GM19193 (cell line): Measurements from ENCODE around the gene TMEM74B.

ENCODE experiments used
- POLR2A ChIP-seq: IDR thresholded peaks from 4 replicates; pipeline ENCODE4 v1.6.1; 2011; ENCODE audit not compliant: insufficient read depth, insufficient read length; ENCODE audit errors: extremely low read depth

TMEM74B gene

GRCh38 chr20:1207293-1207878 lies 22.6 kb upstream of the TMEM74B start:
- TF ChIP-seq POLR2A, result no peak

GRCh38 chr20:1206366-1207148 lies 21.8 kb upstream of the TMEM74B start:
- no peak for TF ChIP-seq POLR2A

GRCh38 chr20:1205802-1206201 lies 21.0 kb upstream of the TMEM74B start:
- no peak for TF ChIP-seq POLR2A

- TF ChIP-seq POLR2A, result no peak
These were observed 19.8 kb upstream of the TMEM74B start for GRCh38 chr20:1204576-1204975.

- no peak for TF ChIP-seq POLR2A
These were observed 19.3 kb upstream of the TMEM74B start for GRCh38 chr20:1204113-1204512.

GRCh38 chr20:1203630-1204029 lies 18.8 kb upstream of the TMEM74B start:
- TF ChIP-seq POLR2A, result no peak

- TF ChIP-seq POLR2A, result no peak
These were observed 18.2 kb upstream of the TMEM74B start, which contains the start of gene C20orf202 for GRCh38 chr20:1202762-1203504. Gene C20orf202, plus strand, starts transcription at chr20:1203454. Its CDS starts 132 bp downstream, at chr20:1203586.

- TF ChIP-seq POLR2A, result no peak
These were observed 15.2 kb upstream of the TMEM74B start for GRCh38 chr20:1199964-1200363.

- no peak for TF ChIP-seq POLR2A
These were observed 14.6 kb upstream of the TMEM74B start for GRCh38 chr20:1199212-1199873.

GRCh38 chr20:1198751-1199150 lies 14.0 kb upstream of the TMEM74B start:
- no peak for TF ChIP-seq POLR2A

- TF ChIP-seq POLR2A, result no peak
These were observed 13.0 kb upstream of the TMEM74B start for GRCh38 chr20:1197801-1198200.

- no peak for TF ChIP-seq POLR2A
These were observed 11.9 kb upstream of the TMEM74B start for GRCh38 chr20:1196634-1197033.

GRCh38 chr20:1195226-1195625 lies 10.4 kb upstream of the TMEM74B start:
- no peak for TF ChIP-seq POLR2A

- TF ChIP-seq POLR2A, result no peak
These were observed 6.5 kb upstream of the TMEM74B start for GRCh38 chr20:1191299-1191698.

- no peak for TF ChIP-seq POLR2A
These were observed 6.1 kb upstream of the TMEM74B start for GRCh38 chr20:1190847-1191246.

- no peak for TF ChIP-seq POLR2A
These were observed 5.0 kb upstream of the TMEM74B start for GRCh38 chr20:1189827-1190226.

- TF ChIP-seq POLR2A, result no peak
These were observed 3.6 kb upstream of the TMEM74B start for GRCh38 chr20:1188347-1188746.
